Psoas muscle (tissue), 8 donors: ENCODE measurements around the gene COX20. TPM values are rescaled to one million over a fixed set of nuclear protein-coding genes. Genes with fewer than 3 reads are reported as not detected.

Source experiments
- ATAC-seq, 4 donors: fragments of 200-7000 bp; cut with Tn5 transposase; one replicate each; pipeline ENCODE4 v1.9.1; 2020; ENCODE audit warnings: moderate library complexity in 3 of 4, mild to moderate bottlenecking in 2 of 4
- DNase-seq, 2 donors: peaks; one replicate each; pipeline ENCODE4 v3.0.0-alpha.2; 2020
- H3K27ac ChIP-seq: fragments of 200-600 bp; one replicate; pipeline ENCODE4 v1.8.0; 2022
- H3K27me3 ChIP-seq, 3 donors: fragments of 200-600 bp in 1 of 3; one replicate each; pipeline versions ENCODE4 v1.6.1 to v1.8.0; 2013 to 2022; ENCODE audit warnings: low read length in 2 of 3, mild to moderate bottlenecking in 2 of 3, moderate library complexity in 1 of 3; ENCODE audit not compliant: insufficient read depth in 3 of 3
- H3K36me3 ChIP-seq, 2 donors: fragments of 200-600 bp in 1 of 2; one replicate each; pipeline versions ENCODE4 v1.6.1 to v1.8.0; 2013 to 2022; ENCODE audit warnings: low read depth in 1 of 2, mild to moderate bottlenecking in 1 of 2, moderate library complexity in 1 of 2; ENCODE audit not compliant: insufficient read depth in 1 of 2
- H3K4me1 ChIP-seq: fragments of 200-600 bp; one replicate; pipeline ENCODE4 v1.8.0; 2022
- H3K4me3 ChIP-seq: fragments of 200-600 bp; one replicate; pipeline ENCODE4 v1.8.0; 2022; ENCODE audit warnings: mild to moderate bottlenecking
- H3K9me3 ChIP-seq: fragments of 200-600 bp; one replicate; pipeline ENCODE4 v1.8.0; 2022
- CTCF ChIP-seq: fragments of 200-600 bp; IDR thresholded peaks from one replicate; pipeline ENCODE4 v1.8.0; 2022; ENCODE audit warnings: antibody characterized with exemption
- WGBS, 3 donors: extraction: QIAGEN DNeasy Blood & Tissue Kit; methylation state at CpG; one replicate each; pipeline versions ENCODE4 v1.1.6 to v1.1.7; 2013; 5-methylcytosine and 5-hydroxymethylcytosine counted together
- intact Hi-C, 2 donors: fragments of 100-400 bp; cut with DNase I; formaldehyde crosslinking; loops; one replicate each; pipeline versions ENCODE4 v1.11.0 to v1.14.2; 2022
- polyA plus RNA-seq, 3 donors: library from polyadenylated mRNA; stranded (reverse); fragments of 200-250 nt; gene quantifications; one replicate each; pipeline ENCODE4 v1.2.3, GENCODE V29; 2013
- total RNA-seq, 4 donors: library from RNA; stranded (reverse); fragmentation: NEBNext Ultra II Directional in 2 of 4; extraction: Animal tissue kit (Norgen Biotek cat#: 25700) in 2 of 4; gene quantifications; one replicate each; pipeline versions ENCODE4 v1.2.1 to v1.2.4, GENCODE V29; 2021 to 2023
- donor health status: healthy with polysubstance abuse.
- donor health status: DM: no; HTN: no; CAD: no; lungs with moderate emphysema.
- donor health status: Bipolar disorder and iron deficiency.
- donor health status: healthy.
- donor health status: DM: yes; HTN: yes; CAD: no.
- donor health status: DM: no; HTN: no; CAD: no.
- donor health status: DM: no; HTN: no; CAD: no.
- donor health status: DM: yes; HTN: yes; CAD: no.

The COX20 gene
- total and polyA plus RNA-seq, 7 donors = 22.6 to 76.8 (median 35.8) TPM

- ATAC-seq (no peak), DNase-seq (no peak)
- Histone ChIP-seq H3K27ac (no peak overlapping the region), H3K27me3 (no peaks in the 10 kb centered on the region), H3K4me1 (no peaks in the 10 kb centered on the region), H3K36me3 (no peaks in the 10 kb centered on the region), H3K9me3 (no peaks in the 10 kb centered on the region), H3K4me3 (no peak overlapping the region)
- intact Hi-C loops = no loop called here
- no peak for TF ChIP-seq CTCF
These were observed 28.3 kb upstream of the COX20 start for GRCh38 chr1:244807138-244807537.

- no peaks in the 10 kb centered on the region for H3K4me1 ChIP-seq
- H3K27me3 ChIP-seq = peaks cover 0 to 15% (median 2%) of the 10 kb centered on the region in 3 donors
- DNase-seq (no peak), ATAC-seq (no peak)
- WGBS, 3 donors = 81 to 88% (median 87%) methylated on average over 22 of the region's 22 CpGs
- TF ChIP-seq CTCF = no peak
- intact Hi-C loops = loop anchor here in 1 of 2 donors (10.0 kb wide), 1 partner anchor 1895 kb away; no protein-coding TSS in a partner anchor
- no peak overlapping the region for H3K27ac ChIP-seq
- no peak overlapping the region for H3K4me3 ChIP-seq
- H3K36me3 ChIP-seq = no peaks in the 10 kb centered on the region
- H3K9me3 ChIP-seq = no peaks in the 10 kb centered on the region
These were observed 25.2 kb upstream of the COX20 start for GRCh38 chr1:244810221-244810620.

GRCh38 chr1:244813327-244813726, 22.1 kb upstream of the COX20 start:
- peak in 1 of 4 donors; percentile 37 for ATAC-seq

GRCh38 chr1:244815600-244816099, 19.8 kb upstream of the COX20 start:
- DNase-seq (no peak), ATAC-seq (peak in 1 of 4 donors; percentile 10)
- no peak overlapping the region for H3K27ac ChIP-seq
- TF ChIP-seq CTCF = no peak
- intact Hi-C loops = loop anchor here in 1 of 2 donors (10.0 kb wide), 1 partner anchor 1889 kb away; no protein-coding TSS in a partner anchor
- H3K36me3 ChIP-seq = no peaks in the 10 kb centered on the region
- no peaks in the 10 kb centered on the region for H3K4me1 ChIP-seq
- H3K9me3 ChIP-seq = no peaks in the 10 kb centered on the region
- WGBS, 3 donors = 36 to 44% (median 43%) methylated on average over 15 of the region's 15 CpGs
- peaks cover 0 to 15% (median 2%) of the 10 kb centered on the region in 3 donors for H3K27me3 ChIP-seq
- peak overlapping the region; percentile 11 for H3K4me3 ChIP-seq

More at GRCh38 chr1:244813327-244813726, 22.1 kb upstream of the COX20 start:
- Histone ChIP-seq H3K4me1 (no peaks in the 10 kb centered on the region), H3K4me3 (no peak overlapping the region), H3K36me3 (no peaks in the 10 kb centered on the region), H3K27me3 (peaks cover 0 to 15% (median 2%) of the 10 kb centered on the region in 3 donors), H3K9me3 (no peaks in the 10 kb centered on the region), H3K27ac (no peak overlapping the region)
- DNase-seq = no peak
- TF ChIP-seq CTCF = no peak
- intact Hi-C loops = loop anchor here in 1 of 2 donors (10.0 kb wide), 1 partner anchor 1891 kb away; no protein-coding TSS in a partner anchor
- 77 to 81% (median 79%) methylated on average over 6 of the region's 6 CpGs for WGBS, 3 donors
